GM18517 (cell line): Measurements from ENCODE around the gene ST6GALNAC3.
"Not testable (repeated sequence)": the region's sequence is repeated elsewhere in the genome, so short reads cannot be mapped to it uniquely, and the experiment has no call there.

Experiments
- ATAC-seq: cut with Tn5 transposase; IDR thresholded peaks from one replicate; pipeline ENCODE4 v1.9.1; 2021; ENCODE audit warnings: mild to moderate bottlenecking, moderate library complexity; ENCODE audit not compliant: unreplicated experiment

Gene ST6GALNAC3

DNA sequence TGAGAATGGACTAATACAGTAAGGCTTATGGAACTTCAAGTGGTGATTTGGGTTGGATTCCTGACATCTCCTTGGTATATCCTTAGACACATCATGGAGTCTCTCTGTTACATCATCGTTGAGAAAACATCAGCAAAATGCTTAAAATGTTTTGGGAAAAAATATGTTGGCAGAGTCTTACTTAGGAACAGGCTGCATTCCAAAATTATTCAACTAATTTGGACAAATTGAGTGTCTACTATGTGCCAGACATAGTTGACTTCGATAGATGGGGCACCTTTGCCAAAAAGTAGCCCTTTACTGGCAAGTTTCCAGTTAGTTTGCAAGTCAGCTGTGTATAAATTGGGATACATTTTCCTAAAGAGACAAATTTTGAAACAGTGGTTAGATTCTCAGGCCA lies 539.3 kb downstream of the ST6GALNAC3 start:
- ATAC-seq = no peak

DNA sequence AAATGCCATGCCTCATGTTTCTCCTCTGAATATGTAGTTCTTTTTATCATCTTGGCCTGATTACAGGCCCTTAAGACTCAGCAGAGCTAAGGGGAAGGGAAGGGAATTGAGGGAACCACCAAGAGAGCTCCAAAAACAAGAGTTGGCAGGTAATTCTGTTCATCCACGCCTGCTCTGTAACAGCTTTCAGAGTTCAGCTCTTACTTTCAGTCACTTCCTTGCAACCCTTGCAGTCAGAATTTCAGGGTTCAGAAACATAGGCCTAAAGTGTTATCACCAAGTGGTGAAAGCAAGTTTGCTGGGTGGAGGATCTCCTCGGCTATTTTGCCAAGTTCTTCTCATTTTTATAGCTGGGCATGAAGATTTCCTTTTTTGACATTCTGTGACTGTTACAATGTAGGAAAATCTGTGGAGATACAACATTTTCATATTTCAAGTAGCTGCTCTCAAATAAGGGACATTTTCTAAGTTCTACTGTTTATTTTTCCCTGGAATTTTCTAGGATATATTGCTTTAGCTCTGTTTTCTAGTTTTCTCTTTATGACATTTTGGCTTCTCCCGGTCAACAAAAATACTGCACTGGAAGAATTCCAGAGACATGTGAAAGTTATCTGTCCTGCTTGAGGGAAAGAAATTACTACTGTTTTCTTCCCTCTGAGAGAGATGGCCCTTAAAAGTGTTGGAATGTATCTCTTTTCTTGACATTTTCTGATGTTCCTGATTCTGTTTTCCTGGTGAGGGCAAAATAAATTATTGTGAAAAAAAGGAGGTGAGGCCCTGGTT lies 540.9 kb downstream of the ST6GALNAC3 start:
- no peak for ATAC-seq

DNA sequence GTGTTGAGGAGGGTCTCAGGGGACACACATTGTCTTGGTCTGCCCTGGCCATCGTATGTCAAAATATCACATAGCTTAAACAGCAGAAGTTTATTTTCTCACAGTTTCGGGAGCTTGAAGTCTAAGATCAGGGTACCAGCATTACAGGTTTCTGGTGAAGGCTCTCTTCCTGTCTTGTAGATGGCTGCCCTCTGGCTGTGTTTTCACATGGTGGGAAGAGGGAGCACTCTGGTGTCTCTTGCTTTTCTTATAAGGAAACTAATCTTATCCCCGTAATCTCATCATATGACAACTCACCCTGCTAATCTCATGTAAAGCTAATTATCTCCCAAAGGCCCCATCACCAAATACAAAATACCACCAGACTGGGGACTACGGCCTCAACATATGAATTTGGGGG lies 545.8 kb downstream of the ST6GALNAC3 start:
- ATAC-seq = no peak

DNA sequence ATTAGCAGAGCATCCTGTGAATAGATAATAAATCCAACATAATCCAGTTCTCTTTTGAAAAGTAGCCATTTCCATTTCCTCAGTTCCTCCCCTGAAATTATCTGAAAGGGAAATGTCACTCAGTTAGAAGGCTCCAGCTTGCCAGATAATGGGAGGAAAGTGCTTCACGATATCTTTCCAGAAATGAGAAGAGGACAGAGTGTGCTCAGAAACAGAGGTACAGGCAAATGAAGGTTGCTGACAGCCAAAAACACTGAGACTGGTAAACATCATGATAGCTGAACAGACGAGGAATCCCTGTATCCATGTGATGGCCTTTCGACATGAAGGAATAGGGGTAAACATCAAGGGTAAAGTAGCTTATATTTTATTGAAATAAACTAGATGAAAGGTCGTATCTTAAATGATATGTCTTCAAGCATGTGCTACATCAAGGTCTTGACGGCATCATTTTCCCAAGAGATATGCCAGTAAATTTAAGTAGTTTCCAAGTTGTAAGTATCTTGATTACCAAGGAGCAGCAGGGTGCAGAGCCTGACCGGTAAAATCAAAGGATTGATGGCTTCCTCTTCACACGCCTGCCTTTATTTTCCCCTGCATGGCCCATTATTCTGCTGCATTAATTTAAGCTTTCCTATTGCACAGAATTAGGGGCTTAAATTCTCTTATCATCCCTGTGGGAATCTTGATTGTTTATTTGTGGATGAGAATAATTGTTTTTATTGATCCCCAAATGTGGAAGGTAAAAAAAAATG lies 548.4 kb downstream of the ST6GALNAC3 start:
- no peak for ATAC-seq

DNA sequence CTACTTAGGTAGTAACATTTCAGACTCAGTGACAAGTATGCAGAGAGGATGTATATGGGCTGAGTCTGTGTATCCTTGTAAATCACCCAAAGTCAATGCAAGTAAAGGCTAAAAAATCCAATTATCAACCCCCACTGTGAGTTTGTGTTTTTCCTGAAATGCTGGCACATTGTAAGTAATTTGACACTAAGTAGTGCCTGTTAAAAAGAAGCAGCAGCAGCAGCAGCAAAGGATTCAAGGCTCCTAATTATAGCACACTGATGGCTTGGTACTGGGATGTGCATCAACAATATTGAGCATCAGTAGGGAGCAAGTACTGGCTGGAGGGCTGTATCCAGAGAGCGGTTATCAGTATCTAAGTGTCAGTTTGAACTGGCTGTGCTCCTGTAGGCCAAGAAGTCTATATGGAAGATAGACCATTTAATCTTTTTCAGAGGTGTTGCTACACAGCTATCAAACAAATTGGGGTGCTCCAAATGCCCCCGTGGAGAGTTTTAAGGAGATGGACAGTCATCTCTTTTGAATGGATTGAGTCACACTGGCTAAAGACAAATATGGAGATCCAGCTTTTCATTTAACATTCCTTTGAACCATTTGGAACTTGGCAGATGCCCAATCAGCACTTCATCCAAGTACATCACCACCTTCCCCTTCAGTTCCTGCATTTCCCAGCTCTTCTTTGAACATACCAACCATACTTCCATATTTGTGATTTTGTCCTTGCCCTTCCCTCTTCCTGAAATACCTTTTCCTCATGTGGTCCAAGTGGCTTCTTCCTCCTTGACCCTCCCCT lies 551.5 kb downstream of the ST6GALNAC3 start:
- ATAC-seq = no peak

DNA sequence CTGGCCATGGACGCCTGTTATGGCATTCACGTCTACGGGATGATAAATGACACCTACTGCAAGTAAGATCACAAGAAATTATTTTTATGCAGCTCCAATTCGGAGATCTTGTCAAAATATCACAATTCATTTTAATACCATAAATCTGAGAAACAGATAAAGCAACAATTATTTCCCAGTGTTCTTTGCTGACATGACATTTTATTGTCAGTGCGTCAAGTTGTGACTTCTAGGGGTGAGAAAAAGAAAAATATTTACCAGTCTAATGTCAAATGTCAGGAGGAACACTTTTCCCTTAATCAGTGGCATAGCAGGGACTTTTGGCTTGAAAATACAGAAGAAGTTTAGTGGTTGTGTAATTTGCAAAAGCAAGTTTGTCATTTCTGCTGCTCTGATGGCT lies 553.0 kb downstream of the ST6GALNAC3 start:
- no peak for ATAC-seq

DNA sequence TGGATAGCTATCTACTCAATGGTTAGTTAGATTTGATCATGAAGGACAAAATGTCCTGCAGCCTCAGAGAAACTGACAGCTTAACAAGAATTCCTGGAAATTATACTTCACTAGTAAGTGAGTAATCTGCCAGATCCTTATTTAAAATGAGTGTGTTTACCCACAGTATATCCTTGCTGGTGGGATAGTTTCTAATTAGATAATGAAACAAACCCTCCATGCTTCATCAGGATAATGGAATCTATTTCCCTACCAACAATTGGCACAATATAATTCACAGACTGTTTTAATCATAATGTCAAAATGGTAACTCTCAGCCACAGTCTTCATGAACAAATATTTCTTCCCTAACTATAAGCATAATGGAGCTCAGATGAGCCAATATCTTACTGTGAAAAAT lies 553.4 kb downstream of the ST6GALNAC3 start:
- ATAC-seq = no peak

DNA sequence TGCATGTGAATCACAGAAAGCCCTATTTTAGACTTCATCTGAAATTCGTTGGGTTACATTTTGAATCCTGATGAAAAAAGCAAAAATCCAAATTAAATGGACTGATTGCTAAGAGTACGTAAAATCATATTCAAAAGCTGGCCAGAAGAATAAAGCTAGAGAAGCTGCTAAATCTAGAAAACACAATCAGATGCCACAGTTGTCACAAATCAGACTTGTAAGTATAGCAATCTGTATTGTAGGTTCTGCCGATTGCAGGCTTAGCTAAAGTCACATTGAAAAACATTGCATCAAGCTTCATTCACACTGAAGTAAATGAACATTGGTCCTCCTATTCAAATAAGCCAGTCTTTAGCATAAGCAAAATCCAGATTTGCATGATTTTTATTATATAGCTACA lies 557.6 kb downstream of the ST6GALNAC3 start:
- ATAC-seq = no peak

DNA sequence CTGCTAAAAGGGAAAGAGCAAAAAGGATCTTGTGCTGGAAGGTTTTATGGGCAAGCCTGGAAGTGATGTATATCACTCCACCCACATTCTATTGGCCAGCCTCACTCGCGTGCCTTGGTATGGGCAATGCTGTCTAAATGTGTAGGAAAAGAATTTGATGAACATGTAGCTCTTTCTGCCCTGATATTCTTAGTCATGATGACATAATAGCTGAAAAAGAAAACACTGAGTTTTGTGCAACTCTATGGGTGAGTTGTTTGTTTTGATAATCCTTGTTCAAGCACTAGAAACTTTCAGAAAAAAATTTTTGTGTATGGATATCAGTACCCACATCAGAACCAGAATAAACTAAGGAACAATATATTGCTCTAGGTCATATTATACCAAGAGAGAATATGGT lies 561.2 kb downstream of the ST6GALNAC3 start:
- no peak for ATAC-seq

DNA sequence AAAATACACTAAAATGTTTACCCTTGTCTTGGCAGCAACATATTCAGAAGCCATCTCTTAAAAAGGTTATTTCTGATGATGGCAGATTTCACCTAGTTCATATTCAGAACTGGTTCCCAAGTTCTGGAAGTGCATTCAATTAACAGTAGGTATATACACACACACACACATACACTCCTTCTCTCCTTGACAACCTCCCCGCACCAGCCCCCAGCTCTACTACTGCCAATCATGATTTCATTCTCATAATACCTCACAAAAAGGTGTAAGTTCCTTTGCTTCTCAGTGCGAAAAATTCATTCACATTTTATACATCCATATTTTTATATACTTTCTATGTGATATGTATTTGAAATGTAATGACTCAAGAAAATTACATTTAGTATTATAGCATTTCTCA lies 564.6 kb downstream of the ST6GALNAC3 start:
- no peak for ATAC-seq

DNA sequence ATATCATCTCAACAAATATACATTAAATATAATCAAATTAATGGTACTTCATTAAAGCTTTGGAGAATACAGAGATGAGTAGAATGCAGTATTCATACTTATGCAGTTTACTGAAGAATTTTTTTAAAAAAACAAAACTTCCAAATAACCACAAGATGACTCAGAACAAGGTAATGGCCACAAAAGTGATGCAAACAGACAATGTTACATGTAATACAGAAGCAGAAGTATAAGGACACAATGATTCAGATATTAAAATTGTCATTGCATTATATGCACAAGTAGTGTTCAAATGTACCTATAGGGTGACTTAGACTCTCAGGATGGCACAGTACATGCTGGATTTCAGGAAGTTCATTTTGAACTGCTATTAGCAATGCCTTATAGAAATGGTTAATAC lies 565.5 kb downstream of the ST6GALNAC3 start:
- ATAC-seq = no peak

DNA sequence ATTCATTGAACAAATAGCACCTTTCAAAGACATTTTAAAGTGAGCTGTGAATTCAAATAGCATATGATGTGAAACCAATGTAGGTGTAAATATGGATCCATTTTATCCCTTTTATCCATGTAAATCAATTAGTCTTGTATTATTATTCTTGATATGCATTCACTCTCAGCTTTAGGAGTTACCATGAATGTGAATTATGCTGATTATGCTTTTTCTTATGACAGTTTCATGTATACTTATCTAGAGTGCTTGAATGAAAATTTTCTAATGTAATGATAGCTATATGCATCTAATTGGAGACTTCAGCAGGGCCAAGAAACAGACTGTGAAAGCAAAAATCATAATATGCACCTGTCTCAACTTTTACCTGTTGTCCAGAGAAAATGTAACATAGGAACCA lies 566.2 kb downstream of the ST6GALNAC3 start:
- ATAC-seq = no peak

DNA sequence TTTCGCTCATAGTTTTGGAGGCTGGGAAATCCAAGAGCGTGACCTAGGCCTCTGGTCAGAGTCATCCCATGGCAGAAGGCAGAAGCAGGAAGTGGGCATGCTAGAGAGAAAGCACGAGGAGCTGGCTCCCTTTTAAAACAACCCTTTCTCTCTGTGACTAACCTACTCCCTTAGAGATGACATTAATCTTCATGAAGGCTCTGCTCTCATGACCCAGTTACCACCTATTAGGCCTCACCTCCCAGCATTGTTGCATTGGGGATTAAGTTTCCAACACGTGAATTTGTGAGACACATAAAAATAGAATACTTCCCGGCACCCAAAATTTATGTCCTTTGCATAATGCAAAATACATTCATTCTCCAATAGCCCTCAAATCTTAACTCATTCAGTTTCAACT lies 569.6 kb downstream of the ST6GALNAC3 start:
- ATAC-seq = no peak

DNA sequence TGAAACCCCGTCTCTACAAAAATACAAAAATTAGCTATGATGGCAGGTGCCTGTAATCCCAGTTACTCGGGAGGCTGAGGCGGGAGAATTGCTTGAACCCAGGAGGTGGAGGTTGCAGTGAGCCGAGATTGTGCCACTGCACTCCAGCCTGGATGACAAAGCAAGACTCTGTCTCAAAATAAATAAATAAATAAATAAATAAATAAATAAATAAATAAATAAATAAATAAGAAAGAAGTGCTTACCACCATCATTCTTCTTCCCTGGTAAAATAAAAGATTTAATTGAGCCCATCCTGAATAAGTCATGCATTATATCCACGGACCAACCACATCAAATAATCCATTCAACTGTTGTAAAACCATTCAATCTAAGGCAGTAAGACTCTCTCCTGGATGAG lies 578.3 kb downstream of the ST6GALNAC3 start:
- ATAC-seq = not testable (repeated sequence)

DNA sequence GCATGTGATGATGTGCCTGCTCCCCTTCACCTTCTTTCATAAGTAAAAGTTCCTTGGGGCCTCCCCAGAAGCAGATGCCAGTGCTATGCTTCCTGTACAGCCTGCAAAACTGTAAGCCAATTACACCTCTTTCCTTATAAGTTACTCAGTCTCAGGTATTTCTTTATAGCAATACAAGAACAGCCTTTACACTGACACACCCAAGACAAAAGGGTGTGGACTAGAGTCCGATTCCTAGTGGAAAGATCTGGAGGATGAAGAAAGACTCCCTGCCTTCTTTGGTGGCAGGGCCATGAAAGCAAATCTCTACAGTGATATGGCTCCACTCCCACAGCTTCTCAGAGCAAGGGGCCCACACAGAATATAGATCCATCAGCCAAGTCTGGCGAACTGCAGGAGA lies 583.1 kb downstream of the ST6GALNAC3 start:
- no peak for ATAC-seq

DNA sequence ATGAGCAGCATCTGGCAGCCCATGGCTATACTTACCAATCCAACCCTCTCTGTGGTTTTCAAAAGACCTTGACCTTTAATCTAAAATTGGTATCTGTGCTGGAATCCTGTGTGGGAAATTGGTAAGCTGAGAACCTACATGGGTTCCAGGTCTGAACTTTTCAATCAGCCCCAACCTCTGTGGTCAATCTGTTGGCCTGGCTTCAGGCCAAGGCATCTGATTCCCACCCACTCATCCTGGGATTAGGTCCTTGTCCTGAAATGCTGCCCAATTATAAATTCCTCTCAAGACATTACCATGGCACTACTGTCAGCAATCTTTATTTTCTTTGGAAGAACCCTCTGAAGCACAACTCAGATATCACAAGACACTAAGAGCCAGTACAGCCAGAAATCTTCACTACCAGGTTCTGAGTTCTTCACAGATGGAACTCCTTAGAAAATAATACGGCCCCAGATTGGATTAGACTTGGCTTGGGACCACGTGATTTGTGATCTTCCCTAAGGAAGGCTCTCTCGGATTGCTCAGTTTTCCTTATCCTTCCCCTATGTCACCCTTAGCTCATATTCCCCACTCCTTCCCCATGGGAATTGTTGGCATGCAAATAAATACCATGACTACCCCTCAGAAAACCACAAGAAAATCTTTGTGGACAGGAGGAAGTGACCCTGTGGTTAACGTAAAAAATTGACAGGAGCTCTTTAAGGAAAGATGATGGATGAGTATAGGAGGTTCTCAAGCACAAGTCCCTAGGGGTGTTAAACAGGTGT lies 584.8 kb downstream of the ST6GALNAC3 start:
- ATAC-seq = no peak

DNA sequence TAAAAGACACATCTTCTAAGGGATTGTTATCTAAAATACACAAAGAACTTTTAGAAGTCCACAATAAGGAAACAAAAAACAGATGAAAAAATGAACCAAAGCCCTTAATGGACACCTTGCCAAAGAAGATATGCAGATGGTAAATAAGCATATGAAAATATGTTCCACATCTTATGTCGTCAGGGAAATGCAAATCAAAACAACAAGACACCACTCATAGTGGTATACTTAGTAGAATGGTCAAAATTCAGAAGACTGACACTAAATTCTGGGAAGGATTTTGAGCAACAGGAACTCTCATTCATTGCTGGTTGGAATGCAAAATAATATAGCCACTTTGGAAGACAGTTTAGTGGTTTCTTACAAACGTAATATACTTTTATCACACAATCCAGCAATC lies 587.0 kb downstream of the ST6GALNAC3 start:
- no peak for ATAC-seq

DNA sequence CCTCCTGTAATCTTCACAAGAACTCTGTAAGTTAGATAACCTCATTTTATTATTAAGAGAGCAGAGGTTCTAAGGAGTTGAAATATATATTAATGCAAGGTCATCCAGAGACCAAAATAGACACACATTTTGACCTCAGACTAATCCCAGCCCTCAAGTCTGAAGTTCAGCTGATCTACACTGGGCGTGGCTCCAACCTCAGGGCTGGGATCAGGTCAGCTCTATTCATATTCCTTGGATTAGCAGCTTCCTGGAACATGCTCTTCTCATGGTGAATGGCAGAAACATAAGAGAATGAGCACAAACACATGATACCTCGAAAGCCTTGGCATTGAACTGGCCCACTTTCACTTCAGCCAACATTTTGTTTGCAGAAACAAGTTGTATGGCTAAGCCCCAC lies 592.0 kb downstream of the ST6GALNAC3 start:
- ATAC-seq = no peak

DNA sequence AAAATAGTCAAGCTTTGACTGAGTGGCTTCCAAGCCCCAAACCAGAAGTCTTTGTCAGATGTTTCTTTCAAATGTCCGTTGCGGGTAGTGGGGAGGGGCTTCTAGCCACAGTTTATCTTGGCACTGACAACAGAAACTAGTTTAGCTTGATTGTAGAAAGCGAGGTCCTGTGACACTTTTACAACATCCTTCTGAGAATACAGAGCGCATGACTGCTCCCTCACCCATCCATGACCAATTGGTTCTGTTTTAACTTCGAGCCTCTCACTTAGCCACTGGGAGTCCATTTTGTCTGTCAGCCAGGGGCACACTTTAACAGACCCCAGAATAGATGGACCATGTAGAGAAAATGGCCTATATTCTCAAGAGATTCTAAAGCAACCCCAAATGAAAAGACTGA lies 593.5 kb downstream of the ST6GALNAC3 start:
- no peak for ATAC-seq

DNA sequence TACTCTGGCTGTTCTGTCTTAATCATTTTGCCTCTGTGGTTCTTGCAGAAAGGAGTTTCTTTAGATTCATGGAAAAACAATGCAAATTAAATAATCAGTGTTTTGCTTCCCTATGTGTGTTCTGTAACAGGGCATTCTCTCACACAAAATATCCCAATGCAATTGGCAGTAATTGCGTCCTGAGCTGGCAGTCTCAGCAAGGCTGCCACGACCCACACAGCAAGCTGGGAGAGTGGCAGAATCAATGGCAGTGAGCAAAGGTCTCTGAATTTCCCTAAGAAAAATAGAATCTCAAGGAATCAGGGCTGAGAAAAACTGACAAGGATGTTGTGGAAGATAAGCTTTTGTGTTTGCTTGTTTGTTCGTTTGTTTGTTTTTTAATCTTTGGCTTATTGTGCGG lies 594.6 kb downstream of the ST6GALNAC3 start:
- no peak for ATAC-seq
